GM19035 (cell line): Measurements from ENCODE around the gene WDPCP.
"Not testable (repeated sequence)": the region's sequence is repeated elsewhere in the genome, so short reads cannot be mapped to it uniquely, and the experiment has no call there.

Experiments used
- ATAC-seq: cut with Tn5 transposase; IDR thresholded peaks from one replicate; pipeline ENCODE4 v1.9.1; 2021; ENCODE audit not compliant: unreplicated experiment

Gene WDPCP

DNA sequence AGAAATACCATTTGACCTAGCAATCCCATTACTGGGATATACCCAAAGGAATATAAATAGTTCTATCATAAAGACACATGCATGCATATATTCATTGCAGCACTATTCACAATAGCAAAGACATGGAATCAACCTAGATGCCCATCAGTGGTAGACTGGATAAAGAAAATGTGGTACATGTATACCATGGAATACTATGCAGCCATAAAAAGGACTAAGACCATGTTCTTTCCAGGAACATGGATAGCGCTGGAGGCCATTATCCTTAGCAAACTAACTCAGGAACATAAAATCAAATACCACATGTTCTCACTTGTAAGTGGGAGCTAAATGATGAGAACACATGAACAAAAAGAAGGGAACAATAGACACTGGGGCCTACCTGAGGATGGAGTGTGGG lies 119.0 kb downstream of the WDPCP start:
- ATAC-seq = not testable (repeated sequence)

DNA sequence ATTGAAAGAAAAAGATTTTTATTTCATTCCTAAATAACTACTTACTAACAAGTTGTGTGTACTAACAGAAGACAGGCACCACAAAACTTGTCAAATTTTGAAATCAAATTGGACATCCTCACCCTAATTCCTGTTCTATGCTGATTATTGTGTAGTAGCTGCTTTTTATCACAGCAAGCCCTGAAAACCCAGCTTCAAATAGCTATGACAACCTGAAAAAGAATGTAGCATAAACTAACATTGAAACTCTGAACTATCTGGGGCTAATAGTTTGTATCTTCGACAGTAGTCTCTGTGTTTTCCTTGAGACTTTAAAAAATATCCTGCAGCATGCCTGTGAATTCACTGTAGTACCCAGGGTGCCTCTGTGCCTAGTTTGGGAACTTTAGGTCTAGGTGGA lies 122.6 kb downstream of the WDPCP start:
- no peak for ATAC-seq

- no peak for ATAC-seq
Measured at GRCh38 chr2:63463142-63463541, 125.1 kb downstream of the WDPCP start.

- no peak for ATAC-seq
Measured at GRCh38 chr2:63446658-63447057, 141.6 kb downstream of the WDPCP start.

- ATAC-seq = peak; percentile 67
Measured at GRCh38 chr2:63444565-63445288, 143.6 kb downstream of the WDPCP start.

DNA sequence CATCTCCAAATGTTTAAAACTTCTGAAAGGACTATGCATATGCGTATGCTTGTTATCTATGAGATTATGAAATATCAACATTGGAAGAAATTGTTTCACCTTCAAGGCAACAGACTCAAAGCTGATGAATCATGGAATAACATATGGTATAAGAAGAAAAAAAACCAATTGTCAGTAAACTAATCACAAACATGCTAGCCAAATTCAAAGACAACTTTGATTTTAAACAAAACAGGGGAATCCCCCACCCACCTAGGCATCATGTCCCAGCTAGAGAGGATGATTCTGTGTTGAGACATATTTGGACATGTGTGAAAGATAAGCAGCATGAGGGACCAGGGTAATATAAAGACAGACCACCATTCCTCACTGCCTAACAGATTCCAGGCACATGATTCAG lies 147.7 kb downstream of the WDPCP start:
- ATAC-seq = no peak

DNA sequence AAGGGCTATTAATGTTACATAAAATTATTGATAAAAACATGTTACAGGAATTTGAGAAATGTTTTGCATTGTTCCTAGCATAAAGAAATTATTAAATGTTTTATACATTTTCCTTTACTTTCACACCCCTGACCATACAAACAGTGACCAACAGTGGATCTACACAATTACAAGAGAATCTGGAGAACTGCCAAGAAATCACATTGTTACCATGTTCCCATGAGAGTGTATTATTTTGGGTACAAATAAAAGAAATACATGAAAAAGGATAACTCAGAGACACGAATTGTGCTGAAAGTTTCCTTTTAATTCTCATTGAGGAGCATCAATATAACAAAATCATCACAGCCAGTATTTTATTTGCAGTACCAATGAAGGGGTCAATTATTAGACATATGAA lies 150.1 kb downstream of the WDPCP start:
- no peak for ATAC-seq

GRCh38 chr2:63436488-63436887 lies 151.8 kb downstream of the WDPCP start:
- ATAC-seq = no peak

GRCh38 chr2:63435070-63435469 lies 153.2 kb downstream of the WDPCP start:
- ATAC-seq = no peak

DNA sequence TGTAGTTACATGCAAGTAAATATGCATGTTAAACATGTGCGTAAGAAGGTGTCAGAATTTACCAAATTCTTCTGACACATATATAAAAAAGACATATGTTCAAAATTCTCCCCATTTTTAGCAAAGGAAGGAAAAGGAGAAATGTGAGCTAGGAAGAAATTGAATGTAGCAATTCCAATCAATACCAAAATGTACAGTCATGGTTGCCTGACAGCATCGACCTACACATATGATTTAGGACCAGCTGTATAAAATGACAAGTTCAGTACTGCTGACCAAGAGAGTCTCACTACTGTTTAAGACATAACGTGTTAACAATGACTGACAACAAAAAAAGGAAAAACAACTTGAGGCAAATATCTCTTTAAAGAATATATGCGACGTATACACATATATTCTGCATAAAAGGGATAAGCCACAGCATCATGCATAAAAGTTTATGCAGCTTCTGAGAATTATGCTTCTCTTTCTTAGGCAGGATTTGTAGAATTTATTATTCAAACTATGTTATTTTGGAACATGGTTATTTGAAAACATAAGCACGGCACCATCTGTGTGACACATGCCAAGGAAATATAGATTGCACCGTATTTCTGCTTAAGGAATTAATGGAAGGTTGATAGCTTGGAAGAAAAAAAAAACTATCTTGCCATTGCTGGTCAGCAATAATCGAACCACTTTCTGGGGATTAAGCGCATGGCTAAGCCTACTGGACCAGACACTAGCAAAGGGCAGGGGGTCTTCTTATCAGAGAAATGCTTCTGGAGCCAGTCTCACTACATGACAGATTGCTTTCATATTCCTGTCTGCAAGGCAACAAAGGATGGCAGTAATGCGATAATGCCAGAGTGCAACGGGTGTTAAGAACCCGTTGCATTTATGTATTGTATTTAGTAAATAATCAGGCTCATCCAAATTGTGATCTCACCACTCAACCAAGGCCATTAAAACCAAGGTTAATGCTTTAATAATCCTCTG lies 154.0 kb downstream of the WDPCP start:
- no peak for ATAC-seq

DNA sequence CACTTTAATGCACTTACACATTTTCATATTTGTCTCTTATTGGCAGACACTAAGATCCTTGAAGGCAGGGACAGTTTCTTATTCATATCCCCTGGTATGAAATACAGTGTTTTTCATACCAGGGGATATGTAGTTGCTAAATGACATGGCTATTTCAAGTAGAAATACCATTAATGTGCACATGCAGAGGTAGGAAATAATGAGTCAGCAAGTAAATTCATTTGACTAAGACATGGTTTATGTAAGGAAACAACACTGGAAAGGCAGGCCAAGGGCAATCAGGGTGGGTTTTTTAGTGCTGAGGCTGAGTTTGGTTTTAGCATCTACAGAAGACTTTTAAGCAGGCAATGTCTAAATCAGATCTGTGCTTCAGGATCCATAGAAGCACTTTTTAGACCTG lies 155.9 kb downstream of the WDPCP start:
- no peak for ATAC-seq

DNA sequence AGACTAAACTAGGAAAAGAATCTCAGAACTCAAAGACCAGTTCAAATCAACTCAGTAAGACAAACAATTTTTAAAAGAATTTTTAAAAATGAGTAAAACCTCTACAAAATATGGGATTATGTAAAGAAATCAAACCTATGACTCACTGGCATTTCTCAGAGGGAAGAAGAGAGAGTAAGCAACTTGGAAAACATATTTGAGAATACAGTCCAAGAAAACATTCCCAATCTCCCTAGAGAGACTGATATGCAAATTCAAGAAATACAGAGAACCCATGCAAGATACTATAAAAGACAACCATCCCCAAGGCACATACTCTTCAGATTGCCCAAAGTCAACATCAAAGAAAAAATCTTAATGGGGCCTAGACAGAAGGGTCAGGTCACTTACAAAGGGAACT lies 162.7 kb downstream of the WDPCP start:
- ATAC-seq = no peak

GRCh38 chr2:63425079-63425416 lies 163.2 kb downstream of the WDPCP start:
- ATAC-seq = peak; percentile 98

DNA sequence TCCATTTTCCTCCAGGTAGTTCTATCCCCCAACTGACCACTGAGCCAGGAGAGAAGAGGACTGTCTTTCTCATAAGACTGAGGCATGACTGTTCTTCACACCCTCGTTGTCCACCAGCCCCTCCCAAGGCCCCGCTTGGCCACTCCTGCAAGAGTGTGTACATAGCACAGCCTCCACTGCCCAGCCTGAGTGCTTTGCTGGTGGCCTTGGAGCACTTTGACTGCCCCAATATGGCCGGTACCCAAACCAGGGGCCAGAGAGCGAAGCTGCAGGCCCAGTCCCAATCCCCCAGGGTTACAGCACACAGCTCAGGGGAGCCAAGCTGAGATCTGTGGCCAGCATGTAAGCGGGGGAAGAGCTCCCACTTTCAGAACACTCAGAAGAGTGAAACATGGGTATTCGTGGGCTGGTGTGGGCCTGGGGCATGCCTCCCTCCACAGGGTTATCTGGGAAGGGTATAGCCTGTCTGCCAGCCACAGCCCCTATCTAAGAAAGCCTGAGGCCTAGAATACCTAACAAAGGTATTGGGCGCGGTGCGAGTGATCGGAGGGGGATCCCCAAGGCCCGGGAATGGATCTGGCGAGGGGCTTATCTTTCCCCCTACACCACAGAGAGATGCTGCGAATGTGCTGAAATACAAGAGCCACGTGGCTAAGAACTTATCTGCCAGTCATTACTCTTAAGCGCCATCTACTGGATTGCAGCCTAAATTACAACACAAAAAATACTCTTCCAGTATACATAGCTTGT lies 163.8 kb downstream of the WDPCP start:
- peak; percentile 19 for ATAC-seq

DNA sequence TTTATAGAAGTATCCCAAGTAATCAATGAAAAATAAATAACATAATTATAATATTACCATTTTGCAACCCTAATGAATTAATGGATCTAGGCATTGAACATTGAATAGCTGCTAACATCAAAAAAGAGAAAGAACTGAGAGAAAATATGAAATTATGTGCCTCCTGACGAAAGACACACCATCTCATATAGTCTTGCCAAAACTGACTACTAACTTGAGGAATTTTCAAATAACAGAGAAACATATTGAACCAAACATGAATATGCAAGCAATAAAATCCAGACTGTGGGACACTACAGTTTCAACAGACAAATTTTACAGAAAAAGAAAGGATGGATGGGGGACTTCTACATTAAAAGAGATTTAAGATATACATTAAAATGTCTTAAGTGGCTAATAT lies 165.7 kb downstream of the WDPCP start:
- no peak for ATAC-seq

DNA sequence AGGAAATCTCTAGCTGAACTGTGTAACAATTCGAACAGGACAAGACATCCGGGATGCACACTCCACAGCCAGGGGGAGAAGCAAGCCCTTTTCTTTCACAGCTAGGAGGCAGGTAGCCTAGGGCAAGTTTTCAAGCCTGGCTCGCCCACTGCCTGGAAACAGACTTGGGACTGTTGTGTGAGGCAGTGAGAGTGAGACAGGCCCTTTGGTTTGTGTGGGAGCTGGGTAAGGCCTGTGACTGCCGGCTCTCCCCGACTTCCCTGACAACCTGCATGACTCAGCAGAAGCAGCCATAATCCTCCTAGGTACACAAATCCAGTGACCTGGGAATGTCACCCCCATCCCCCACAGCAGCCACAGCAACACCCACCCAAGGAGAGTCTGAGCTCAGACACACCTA lies 179.7 kb downstream of the WDPCP start:
- ATAC-seq = no peak

DNA sequence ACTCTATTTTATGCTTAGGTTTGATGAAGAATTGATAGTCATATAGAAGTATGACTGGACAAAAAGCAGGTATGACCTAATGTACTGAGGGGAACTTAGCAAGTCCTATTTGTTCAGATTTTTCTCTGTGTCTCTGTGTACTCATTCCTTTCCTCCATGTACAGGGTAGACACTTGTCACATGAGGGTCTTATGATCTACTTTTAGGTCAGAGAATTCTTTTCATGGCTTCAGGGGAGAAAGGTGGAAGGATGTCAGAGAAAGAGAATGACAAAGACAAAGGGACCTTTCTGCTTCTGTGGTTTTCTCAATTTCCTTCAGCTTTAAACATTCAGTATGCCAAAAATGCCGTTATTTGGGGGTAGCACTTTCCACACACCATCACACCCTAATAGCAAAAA lies 181.6 kb downstream of the WDPCP start:
- ATAC-seq = no peak

DNA sequence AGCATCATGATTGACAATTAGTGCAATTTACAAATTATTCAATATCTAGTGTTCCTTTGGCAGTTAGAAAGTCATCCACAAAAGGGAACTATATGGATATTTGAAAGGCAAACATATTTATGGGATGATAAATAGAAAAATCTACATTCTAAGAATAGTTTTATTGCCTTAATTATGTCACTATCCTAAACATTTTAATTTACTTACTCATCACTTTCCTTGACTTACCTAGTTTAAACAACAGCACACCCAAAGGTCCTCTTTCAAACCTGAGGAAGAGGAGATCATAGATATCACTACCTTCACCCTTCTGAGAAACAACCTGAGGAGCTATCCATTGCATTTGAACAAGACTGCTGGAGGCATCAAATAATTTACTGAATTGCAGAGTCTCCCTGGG lies 184.5 kb downstream of the WDPCP start:
- no peak for ATAC-seq

- not testable (repeated sequence) for ATAC-seq
Measured at GRCh38 chr2:63402889-63403288, 185.4 kb downstream of the WDPCP start.

- no peak for ATAC-seq
Measured at GRCh38 chr2:63399156-63399555, 189.1 kb downstream of the WDPCP start.

DNA sequence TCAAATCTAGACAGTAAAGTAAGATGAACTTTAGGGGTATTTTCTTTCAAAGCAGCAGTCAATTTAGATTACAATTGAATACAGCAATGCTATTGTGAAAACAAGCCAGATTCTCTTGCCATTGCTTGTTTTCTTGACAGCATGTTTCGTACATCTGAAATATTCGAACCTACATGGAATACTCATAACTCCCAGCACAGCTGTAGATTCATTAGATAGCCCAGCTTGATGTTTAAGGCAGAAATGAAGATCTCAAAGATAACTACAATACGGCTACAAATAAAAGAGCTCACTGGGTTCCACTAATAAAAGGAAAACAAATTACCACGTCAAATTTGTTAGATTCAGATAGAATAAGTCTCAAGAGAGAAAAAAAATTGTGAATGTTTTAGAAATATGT lies 208.8 kb downstream of the WDPCP start:
- ATAC-seq = no peak

- ATAC-seq = no peak
Measured at GRCh38 chr2:63378589-63378988, 209.7 kb downstream of the WDPCP start.
